H54 (cell line): ENCODE results near the gene MIEF2.
A peak's percentile ranks its signal among the peaks of the same experiment; 100 is the strongest.

Experiments used
- DNase-seq: peaks from one replicate; pipeline ENCODE4 v3.0.0; 2011; ENCODE audit warnings: low spot score, mixed read lengths; ENCODE audit not compliant: insufficient read length
- FAIRE-seq: peaks from 3 replicates; lab custom pipeline; 2011; peaks lifted over from hg19 to GRCh38; lab: Jason Lieb, UNC
- POLR2A ChIP-seq: IDR thresholded peaks from 2 replicates; pipeline ENCODE4 v1.6.1; 2011; ENCODE audit warnings: low read depth, mild to moderate bottlenecking, low read length

Gene MIEF2

DNA sequence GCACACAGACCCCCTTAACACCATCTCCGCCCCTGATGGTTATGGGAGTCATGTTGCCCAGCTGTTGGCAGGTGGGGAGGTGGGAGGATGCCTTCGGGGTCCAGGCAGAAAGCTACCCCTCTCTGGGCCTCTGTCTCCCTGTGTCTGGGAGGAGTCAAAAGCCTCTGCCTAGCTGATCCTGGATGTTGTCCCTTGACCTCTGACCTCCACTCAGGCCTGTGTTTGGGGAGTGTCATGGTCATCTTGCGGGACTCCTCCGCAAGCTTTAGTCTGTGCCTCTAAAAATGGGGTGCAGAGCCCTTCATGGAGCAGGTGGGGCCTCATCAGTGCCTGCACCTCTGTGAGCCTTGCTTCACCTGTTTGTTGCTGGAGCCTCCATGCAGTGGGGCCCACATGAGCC lies 31.2 kb upstream of the MIEF2 start:
- DNase-seq: no peak
- no peak for FAIRE-seq
- no peak for TF ChIP-seq POLR2A

GRCh38 chr17:18229771-18230170 lies 30.7 kb upstream of the MIEF2 start:
- FAIRE-seq: no peak
- no peak for TF ChIP-seq POLR2A
- no peak for DNase-seq

DNA sequence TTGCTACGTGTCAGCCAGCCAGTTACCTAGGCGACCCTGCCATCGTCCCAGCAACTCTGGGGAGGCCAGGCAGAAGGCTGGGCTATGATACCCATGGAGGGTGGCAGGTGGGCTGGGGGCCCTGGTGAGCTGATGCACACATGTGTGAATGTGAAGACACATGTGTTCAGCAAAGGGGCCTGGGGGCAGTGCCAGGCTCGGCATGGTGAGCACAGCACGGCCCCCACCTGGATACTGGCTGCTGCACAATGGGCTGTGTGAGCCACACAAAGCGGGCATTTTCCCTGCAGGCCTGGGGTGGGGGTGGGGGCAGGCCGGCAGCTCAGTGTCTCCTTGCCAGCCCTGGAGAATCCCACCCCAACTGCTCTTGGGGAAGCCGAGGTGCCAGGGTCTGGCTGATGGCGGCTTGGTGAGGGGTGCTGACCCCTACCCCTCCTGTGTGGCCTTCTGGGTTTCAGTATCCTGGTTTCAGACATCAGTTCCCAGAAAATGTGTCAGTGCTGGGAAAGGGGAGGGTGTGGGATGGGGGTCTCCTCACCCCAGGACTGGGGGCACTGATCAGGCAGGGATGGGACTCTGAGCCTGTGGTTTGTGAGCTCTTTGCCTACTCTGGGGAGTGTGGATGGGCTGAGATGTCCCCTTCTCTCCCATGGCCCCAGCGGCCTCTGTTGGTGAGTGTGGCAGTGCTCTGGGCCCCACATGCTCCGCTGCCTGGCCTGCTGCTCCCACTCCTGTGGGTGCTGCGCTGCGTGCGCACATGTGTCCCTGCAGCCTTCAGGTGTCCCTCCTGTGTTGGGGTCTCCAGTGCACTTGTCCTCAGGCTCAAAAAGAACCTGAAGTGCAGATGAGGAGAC lies 29.9 kb upstream of the MIEF2 start:
- DNase-seq (no peak), FAIRE-seq (no peak)
- no peak for TF ChIP-seq POLR2A

DNA sequence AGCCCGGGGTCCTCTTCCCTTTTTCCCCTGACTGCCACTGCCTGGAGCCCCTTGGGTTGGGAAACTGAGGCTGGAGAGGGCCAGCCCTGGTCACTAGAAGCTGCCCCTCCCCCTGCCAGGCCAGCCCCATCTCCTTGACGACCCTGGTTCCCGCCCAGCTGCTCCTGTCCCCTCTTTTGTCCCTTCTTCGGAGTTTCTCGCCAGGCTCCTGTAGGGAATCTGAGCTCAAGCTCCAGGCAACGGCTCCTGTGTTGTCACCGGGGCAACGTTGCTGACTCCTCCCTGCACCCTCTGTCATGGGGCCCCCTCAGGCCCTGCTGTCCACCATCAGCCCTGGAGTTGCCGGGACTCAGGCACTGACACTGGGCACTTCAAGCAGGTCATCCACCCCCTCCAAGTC lies 29.3 kb upstream of the MIEF2 start:
- FAIRE-seq (no peak), DNase-seq (no peak)
- no peak for TF ChIP-seq POLR2A

- FAIRE-seq: no peak
- TF ChIP-seq POLR2A: no peak
- DNase-seq: no peak
Observed at GRCh38 chr17:18233803-18234518, 26.5 kb upstream of the MIEF2 start.

DNA sequence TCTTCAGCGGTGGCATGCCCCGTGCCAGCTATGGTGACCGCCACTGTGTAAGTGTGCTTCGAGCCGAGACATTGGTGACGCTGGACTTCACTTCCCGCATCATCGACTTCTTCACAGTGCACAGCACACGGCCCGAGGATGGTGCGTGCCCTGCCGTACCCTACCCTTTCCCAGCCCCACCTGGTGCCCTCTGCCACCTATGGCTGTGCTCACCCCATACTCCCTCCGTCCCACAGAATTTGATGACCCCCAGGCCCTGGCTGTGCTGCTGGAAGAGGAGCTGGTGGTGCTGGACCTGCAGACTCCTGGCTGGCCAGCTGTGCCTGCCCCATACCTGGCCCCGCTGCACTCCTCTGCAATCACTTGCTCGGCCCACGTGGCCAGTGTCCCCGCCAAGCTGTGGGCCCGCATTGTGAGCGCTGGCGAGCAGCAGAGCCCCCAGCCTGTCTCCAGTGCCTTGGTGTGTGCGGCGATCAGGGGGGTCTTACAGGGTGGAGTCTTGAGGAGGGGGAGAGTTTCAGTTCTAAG lies 25.5 kb upstream of the MIEF2 start:
- DNase-seq: no peak
- no peak for FAIRE-seq
- TF ChIP-seq POLR2A: no peak

GRCh38 chr17:18235743-18236256 lies 24.7 kb upstream of the MIEF2 start:
- FAIRE-seq (no peak), DNase-seq (peak; percentile 98)
- TF ChIP-seq POLR2A: peak; percentile 38; the same call in 1 of the 2 replicates

DNA sequence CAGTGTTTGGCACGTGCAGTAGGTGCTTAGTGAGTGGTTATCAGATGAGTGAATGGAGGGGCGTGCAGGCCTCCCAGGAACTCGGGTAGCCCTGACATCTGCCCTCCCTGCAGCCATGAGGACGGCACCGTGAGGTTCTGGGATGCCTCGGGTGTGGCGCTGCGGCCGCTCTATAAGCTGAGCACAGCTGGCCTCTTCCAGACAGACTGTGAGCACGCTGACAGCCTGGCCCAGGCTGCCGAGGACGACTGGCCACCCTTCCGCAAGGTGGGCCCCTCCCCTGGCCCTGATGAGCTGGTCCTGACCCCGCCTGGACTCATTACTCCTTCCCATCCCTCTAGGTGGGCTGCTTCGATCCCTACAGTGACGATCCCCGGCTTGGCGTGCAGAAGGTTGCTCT lies 24.0 kb upstream of the MIEF2 start:
- no peak for FAIRE-seq
- TF ChIP-seq POLR2A: no peak

GRCh38 chr17:18237461-18237860 lies 23.0 kb upstream of the MIEF2 start:
- no peak for TF ChIP-seq POLR2A
- FAIRE-seq: no peak
- DNase-seq: no peak

More for the DNA sequence above, 24.0 kb upstream of the MIEF2 start:
- DNase-seq: no peak

- no peak for TF ChIP-seq POLR2A
- FAIRE-seq (no peak), DNase-seq (no peak)
Observed at GRCh38 chr17:18238299-18238698, 22.2 kb upstream of the MIEF2 start.

GRCh38 chr17:18240449-18240848 lies 20.0 kb upstream of the MIEF2 start:
- no peak for TF ChIP-seq POLR2A
- FAIRE-seq (no peak), DNase-seq (no peak)

DNA sequence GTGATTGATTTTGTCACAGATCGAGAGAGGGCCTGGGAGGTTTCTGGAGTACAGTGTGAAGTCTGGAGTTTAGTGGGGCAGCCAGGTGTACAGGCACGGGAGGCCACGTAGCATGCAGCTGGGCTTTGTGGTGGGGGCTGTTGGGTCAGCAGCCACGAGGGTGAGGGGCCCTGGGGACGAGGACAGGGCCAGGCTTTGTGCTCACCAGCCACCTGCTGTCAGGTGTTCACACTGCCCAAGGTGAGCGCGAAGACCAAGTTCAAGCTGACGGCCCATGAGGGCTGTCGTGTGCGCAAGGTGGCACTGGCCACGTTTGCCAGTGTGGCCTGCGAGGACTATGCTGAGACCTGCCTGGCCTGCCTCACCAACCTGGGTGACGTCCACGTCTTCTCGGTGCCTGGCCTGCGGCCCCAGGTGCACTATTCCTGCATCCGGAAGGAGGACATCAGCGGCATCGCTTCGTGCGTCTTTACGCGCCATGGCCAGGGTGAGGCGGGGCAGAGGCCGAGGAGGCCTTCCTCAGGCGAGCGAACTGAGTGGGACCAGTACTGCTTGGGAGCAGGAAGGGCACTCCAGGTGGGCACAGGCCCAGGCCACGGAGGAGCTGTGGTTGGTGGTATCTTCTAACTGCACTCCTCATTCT lies 19.1 kb upstream of the MIEF2 start:
- no peak for FAIRE-seq
- DNase-seq: no peak
- TF ChIP-seq POLR2A: no peak

GRCh38 chr17:18245038-18245776 lies 15.3 kb upstream of the MIEF2 start:
- no peak for FAIRE-seq
- DNase-seq: no peak
- no peak for TF ChIP-seq POLR2A
